Stimulated activated CD8-positive, alpha-beta memory T cell treated with anti-CD3 and anti-CD28 coated beads, Interleukin-4, amount 100 ng/mL, for 4 hours (primary cell): ENCODE results near the gene ALX4.

Experiments used
- DNase-seq, 2 donors: peaks; one replicate each; pipeline ENCODE4 v3.0.0-alpha.2; 2020; ENCODE audit warnings: low read depth in 2 of 2, low spot score in 1 of 2

ALX4 gene

GRCh38 chr11:44301564-44302271 is 8.2 kb downstream of the ALX4 start:
- DNase-seq, result no peak

GRCh38 chr11:44300844-44301563 is 8.9 kb downstream of the ALX4 start:
- DNase-seq, result no peak

GRCh38 chr11:44298862-44299261 is 11.1 kb downstream of the ALX4 start:
- DNase-seq, result no peak

GRCh38 chr11:44290208-44290607 is 19.7 kb downstream of the ALX4 start:
- DNase-seq, result no peak

- DNase-seq, result no peak
Measured at GRCh38 chr11:44288133-44288526, 21.8 kb downstream of the ALX4 start.

GRCh38 chr11:44286911-44287310 is 23.0 kb downstream of the ALX4 start:
- no peak for DNase-seq

GRCh38 chr11:44286268-44286880 is 23.6 kb downstream of the ALX4 start:
- DNase-seq, result peak in 1 of 2 donors; percentile 20

GRCh38 chr11:44285756-44286155 is 24.2 kb downstream of the ALX4 start:
- no peak for DNase-seq

- DNase-seq, result no peak
Measured at GRCh38 chr11:44282620-44283019, 27.3 kb downstream of the ALX4 start.

- no peak for DNase-seq
Measured at GRCh38 chr11:44281151-44281550, 28.8 kb downstream of the ALX4 start.

- no peak for DNase-seq
Measured at GRCh38 chr11:44280257-44280656, 29.7 kb downstream of the ALX4 start.

- no peak for DNase-seq
Measured at GRCh38 chr11:44279483-44279882, 30.5 kb downstream of the ALX4 start.

- DNase-seq, result no peak
Measured at GRCh38 chr11:44277196-44278090, 32.5 kb downstream of the ALX4 start.

GRCh38 chr11:44275961-44276550 is 33.9 kb downstream of the ALX4 start:
- no peak for DNase-seq

- no peak for DNase-seq
Measured at GRCh38 chr11:44275241-44275640, 34.7 kb downstream of the ALX4 start.

- no peak for DNase-seq
Measured at GRCh38 chr11:44274404-44274803, 35.5 kb downstream of the ALX4 start.

- no peak for DNase-seq
Measured at GRCh38 chr11:44271286-44271685, 38.7 kb downstream of the ALX4 start.

- DNase-seq, result no peak
Measured at GRCh38 chr11:44270403-44271273, 39.3 kb downstream of the ALX4 start.

- no peak for DNase-seq
Measured at GRCh38 chr11:44269369-44270351, 40.3 kb downstream of the ALX4 start.
